HL-60 (cell line): ENCODE results near the gene ST6GALNAC2.
"Not testable (repeated sequence)": the region's sequence is repeated elsewhere in the genome, so short reads cannot be mapped to it uniquely, and the experiment has no call there.

Experiments used
- DNase-seq, 2 experiments: peaks; one replicate each; pipeline ENCODE4 v3.0.0-alpha.2; 2010 to 2020; ENCODE audit warnings: low read depth in 1 of 2, low spot score in 1 of 2
- H3K27ac ChIP-seq: fragments of 250-450 bp; sonication (Bioruptor Pico); replicated peaks from 2 replicates; pipeline ENCODE4 v1.5.1; 2020; ENCODE audit warnings: mild to moderate bottlenecking, moderate library complexity
- H3K27me3 ChIP-seq: fragments of 250-450 bp; sonication (Bioruptor Pico); 2 replicates; pipeline ENCODE4 v1.5.1; 2021; ENCODE audit warnings: mild to moderate bottlenecking, moderate library complexity; ENCODE audit not compliant: insufficient read depth, poor library complexity, severe bottlenecking
- H3K4me3 ChIP-seq: replicated peaks from 2 replicates; pipeline ENCODE4 v1.5.1; 2011; ENCODE audit warnings: mild to moderate bottlenecking, control low read depth, low read length; ENCODE audit not compliant: insufficient read depth
- GABPA ChIP-seq: IDR thresholded peaks from 2 replicates; pipeline ENCODE4 v1.6.1; 2012; ENCODE audit warnings: low read depth
- POLR2AphosphoS5 ChIP-seq: IDR thresholded peaks from 2 replicates; pipeline ENCODE4 v1.6.1; 2012; ENCODE audit warnings: low read depth
- SPI1 ChIP-seq: IDR thresholded peaks from 2 replicates; pipeline ENCODE4 v1.6.1; 2012; ENCODE audit warnings: low read depth, mild to moderate bottlenecking, borderline replicate concordance
- TF ChIP-seq, protein P1 (sequence below): IDR thresholded peaks from 2 replicates; pipeline ENCODE4 v1.6.1; 2012; ENCODE audit warnings: low read depth; ENCODE audit not compliant: insufficient replicate concordance
- TF ChIP-seq, protein P2 (sequence below): IDR thresholded peaks from one replicate; pipeline ENCODE4 v1.5.1; 2011; ENCODE audit warnings: low read length, control low read depth, inconsistent platforms; ENCODE audit not compliant: insufficient read depth

The ST6GALNAC2 gene

GRCh38 chr17:76566988-76567431 is 18.6 kb downstream of the ST6GALNAC2 start:
- peak overlapping the region; percentile 71 for H3K27ac ChIP-seq
- DNase-seq = peak in 1 of 2 experiments; percentile 10
- no peaks in the 10 kb centered on the region for H3K27me3 ChIP-seq
- no peak overlapping the region for H3K4me3 ChIP-seq
- TF ChIP-seq, protein P1, sequence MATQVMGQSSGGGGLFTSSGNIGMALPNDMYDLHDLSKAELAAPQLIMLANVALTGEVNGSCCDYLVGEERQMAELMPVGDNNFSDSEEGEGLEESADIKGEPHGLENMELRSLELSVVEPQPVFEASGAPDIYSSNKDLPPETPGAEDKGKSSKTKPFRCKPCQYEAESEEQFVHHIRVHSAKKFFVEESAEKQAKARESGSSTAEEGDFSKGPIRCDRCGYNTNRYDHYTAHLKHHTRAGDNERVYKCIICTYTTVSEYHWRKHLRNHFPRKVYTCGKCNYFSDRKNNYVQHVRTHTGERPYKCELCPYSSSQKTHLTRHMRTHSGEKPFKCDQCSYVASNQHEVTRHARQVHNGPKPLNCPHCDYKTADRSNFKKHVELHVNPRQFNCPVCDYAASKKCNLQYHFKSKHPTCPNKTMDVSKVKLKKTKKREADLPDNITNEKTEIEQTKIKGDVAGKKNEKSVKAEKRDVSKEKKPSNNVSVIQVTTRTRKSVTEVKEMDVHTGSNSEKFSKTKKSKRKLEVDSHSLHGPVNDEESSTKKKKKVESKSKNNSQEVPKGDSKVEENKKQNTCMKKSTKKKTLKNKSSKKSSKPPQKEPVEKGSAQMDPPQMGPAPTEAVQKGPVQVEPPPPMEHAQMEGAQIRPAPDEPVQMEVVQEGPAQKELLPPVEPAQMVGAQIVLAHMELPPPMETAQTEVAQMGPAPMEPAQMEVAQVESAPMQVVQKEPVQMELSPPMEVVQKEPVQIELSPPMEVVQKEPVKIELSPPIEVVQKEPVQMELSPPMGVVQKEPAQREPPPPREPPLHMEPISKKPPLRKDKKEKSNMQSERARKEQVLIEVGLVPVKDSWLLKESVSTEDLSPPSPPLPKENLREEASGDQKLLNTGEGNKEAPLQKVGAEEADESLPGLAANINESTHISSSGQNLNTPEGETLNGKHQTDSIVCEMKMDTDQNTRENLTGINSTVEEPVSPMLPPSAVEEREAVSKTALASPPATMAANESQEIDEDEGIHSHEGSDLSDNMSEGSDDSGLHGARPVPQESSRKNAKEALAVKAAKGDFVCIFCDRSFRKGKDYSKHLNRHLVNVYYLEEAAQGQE = no peak
- TF ChIP-seq POLR2AphosphoS5 = peak; percentile 9; the same call in 1 of the 2 replicates

- H3K4me3 ChIP-seq = no peak overlapping the region
- DNase-seq = no peak
- H3K27me3 ChIP-seq = no peaks in the 10 kb centered on the region
- TF ChIP-seq, protein P2, sequence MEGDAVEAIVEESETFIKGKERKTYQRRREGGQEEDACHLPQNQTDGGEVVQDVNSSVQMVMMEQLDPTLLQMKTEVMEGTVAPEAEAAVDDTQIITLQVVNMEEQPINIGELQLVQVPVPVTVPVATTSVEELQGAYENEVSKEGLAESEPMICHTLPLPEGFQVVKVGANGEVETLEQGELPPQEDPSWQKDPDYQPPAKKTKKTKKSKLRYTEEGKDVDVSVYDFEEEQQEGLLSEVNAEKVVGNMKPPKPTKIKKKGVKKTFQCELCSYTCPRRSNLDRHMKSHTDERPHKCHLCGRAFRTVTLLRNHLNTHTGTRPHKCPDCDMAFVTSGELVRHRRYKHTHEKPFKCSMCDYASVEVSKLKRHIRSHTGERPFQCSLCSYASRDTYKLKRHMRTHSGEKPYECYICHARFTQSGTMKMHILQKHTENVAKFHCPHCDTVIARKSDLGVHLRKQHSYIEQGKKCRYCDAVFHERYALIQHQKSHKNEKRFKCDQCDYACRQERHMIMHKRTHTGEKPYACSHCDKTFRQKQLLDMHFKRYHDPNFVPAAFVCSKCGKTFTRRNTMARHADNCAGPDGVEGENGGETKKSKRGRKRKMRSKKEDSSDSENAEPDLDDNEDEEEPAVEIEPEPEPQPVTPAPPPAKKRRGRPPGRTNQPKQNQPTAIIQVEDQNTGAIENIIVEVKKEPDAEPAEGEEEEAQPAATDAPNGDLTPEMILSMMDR = no peak
- TF ChIP-seq GABPA (no peak), POLR2AphosphoS5 (no peak), SPI1 (no peak)
- TF ChIP-seq, protein P1 = no peak
- H3K27ac ChIP-seq = no peak overlapping the region
Measured at GRCh38 chr17:76566613-76566943, 19.1 kb downstream of the ST6GALNAC2 start.

GRCh38 chr17:76565728-76566612 is 19.7 kb downstream of the ST6GALNAC2 start:
- Histone ChIP-seq H3K4me3 (no peak overlapping the region), H3K27me3 (no peaks in the 10 kb centered on the region), H3K27ac (no peak overlapping the region)
- TF ChIP-seq POLR2AphosphoS5 (peak; percentile 45), GABPA (no peak), SPI1 (no peak)
- DNase-seq = no peak

GRCh38 chr17:76564991-76565727 is 20.5 kb downstream of the ST6GALNAC2 start:
- not testable (repeated sequence) for H3K4me3 ChIP-seq, H3K27me3 ChIP-seq, H3K27ac ChIP-seq, DNase-seq
- TF ChIP-seq POLR2AphosphoS5 = 0 out of 2 replicates have a peak, but pooled peaks have one; percentile 14

- H3K27me3 ChIP-seq, H3K27ac ChIP-seq, DNase-seq, H3K4me3 ChIP-seq: not testable (repeated sequence)
Measured at GRCh38 chr17:76563359-76563758, 22.3 kb downstream of the ST6GALNAC2 start.
